Natural killer cell (primary cell): ENCODE data around the gene RAD51B. TPM values are rescaled to one million over a fixed set of nuclear protein-coding genes. Genes with fewer than 3 reads are reported as not detected.

Experiments
- ATAC-seq, 3 donors: fragments of 150-1000 bp in 2 of 3; fragments of 200-7000 bp in 1 of 3; cut with Tn5 transposase; 1 replicate in 1 of 3; 2 replicates in 2 of 3; pipeline ENCODE4 v1.10.0; 2021; ENCODE audit warnings: mild to moderate bottlenecking in 2 of 3, moderate library complexity in 2 of 3
- DNase-seq, 2 donors: peaks; one replicate each; pipeline versions ENCODE4 v3.0.0 to v3.0.0-alpha.2; 2013 to 2021; ENCODE audit warnings: mixed read lengths in 1 of 2
- H3K27ac ChIP-seq: one replicate; pipeline ENCODE4 v1.5.1; 2013; ENCODE audit warnings: mild to moderate bottlenecking, low read length
- H3K27me3 ChIP-seq: one replicate; pipeline ENCODE4 v1.6.1; 2013; ENCODE audit warnings: low read length; ENCODE audit not compliant: control insufficient read depth, insufficient read depth
- H3K36me3 ChIP-seq: one replicate; pipeline ENCODE4 v1.6.1; 2013; ENCODE audit warnings: low read length; ENCODE audit not compliant: control insufficient read depth, insufficient read depth
- H3K4me1 ChIP-seq: one replicate; pipeline ENCODE4 v1.6.1; 2013; ENCODE audit warnings: low read length; ENCODE audit not compliant: control insufficient read depth, insufficient read depth
- H3K4me3 ChIP-seq: one replicate; pipeline ENCODE4 v1.5.1; 2013; ENCODE audit warnings: low read length
- H3K9me3 ChIP-seq: one replicate; pipeline ENCODE4 v1.6.1; 2013; ENCODE audit warnings: low read length; ENCODE audit not compliant: control insufficient read depth, insufficient read depth
- H3K27ac Mint-ChIP-seq, 2 donors: one replicate each; pipeline ENCODE4 v1.8.0; 2022; ENCODE audit warnings: mild to moderate bottlenecking in 2 of 2, mixed read lengths in 2 of 2, moderate library complexity in 1 of 2
- H3K27me3 Mint-ChIP-seq, 2 donors: one replicate each; pipeline ENCODE4 v1.8.0; 2022; ENCODE audit warnings: low read depth in 2 of 2, mixed read lengths in 2 of 2
- H3K36me3 Mint-ChIP-seq: one replicate; pipeline ENCODE4 v1.8.0; 2022; ENCODE audit warnings: mixed read lengths
- H3K4me1 Mint-ChIP-seq, 2 donors: one replicate each; pipeline ENCODE4 v1.8.0; 2022; ENCODE audit warnings: mixed read lengths in 2 of 2
- H3K4me3 Mint-ChIP-seq: one replicate; pipeline ENCODE4 v1.8.0; 2022; ENCODE audit warnings: mild to moderate bottlenecking, moderate library complexity, mixed read lengths
- H3K9me3 Mint-ChIP-seq, 2 donors: one replicate each; pipeline ENCODE4 v1.8.0; 2022; ENCODE audit warnings: mixed read lengths in 2 of 2
- CTCF ChIP-seq: fragments of 200-600 bp; IDR thresholded peaks from one replicate; pipeline ENCODE4 v1.8.0; 2022; ENCODE audit warnings: antibody characterized with exemption
- WGBS: methylation state at CpG from one replicate; pipeline ENCODE4 v1.1.7; 2013; ENCODE audit warnings: missing lambda C conversion rate; ENCODE audit not compliant: insufficient coverage; 5-methylcytosine and 5-hydroxymethylcytosine counted together
- intact Hi-C: fragments of 100-400 bp; cut with micrococcal nuclease; formaldehyde crosslinking; loops from one replicate; pipeline ENCODE4 v1.14.2; 2022
- total RNA-seq, 4 donors: library from RNA; stranded (reverse); fragments of 120-200 nt in 1 of 4; gene quantifications; one replicate each; pipeline versions ENCODE4 v1.2.3 to v1.2.4, GENCODE V29; 2013 to 2022

Gene RAD51B
- total RNA-seq, 3 donors from 2014 or later (not counting 1 experiment from before 2014, with no cell fraction given): 28.1 to 37.6 (median 28.6) TPM

- no peak overlapping the region for H3K4me3 Mint-ChIP-seq
- DNase-seq: no peak
Observed at GRCh38 chr14:68574461-68574860, 754.9 kb downstream of the RAD51B start.

GRCh38 chr14:68574906-68575305 lies 755.3 kb downstream of the RAD51B start:
- WGBS: 89% methylated on average over 2 of the region's 3 CpGs
- no peaks in the 10 kb centered on the region for H3K4me1 Mint-ChIP-seq

More at GRCh38 chr14:68574461-68574860, 754.9 kb downstream of the RAD51B start:
- Histone ChIP-seq H3K27ac (no peak overlapping the region), H3K4me1 (no peaks in the 10 kb centered on the region), H3K36me3 (no peaks in the 10 kb centered on the region), H3K27me3 (no peaks in the 10 kb centered on the region), H3K4me3 (no peak overlapping the region), H3K9me3 (no peaks in the 10 kb centered on the region)
- no peaks in the 10 kb centered on the region for H3K4me1 Mint-ChIP-seq
- no peaks in the 10 kb centered on the region for H3K27me3 Mint-ChIP-seq
- no peak for ATAC-seq
- no peaks in the 10 kb centered on the region for H3K9me3 Mint-ChIP-seq
- intact Hi-C loops: no loop called here
- WGBS: 88% methylated on average over 3 of the region's 3 CpGs
- TF ChIP-seq CTCF: no peak
- H3K27ac Mint-ChIP-seq: no peak overlapping the region
- H3K36me3 Mint-ChIP-seq: no peaks in the 10 kb centered on the region

GRCh38 chr14:68575426-68575825 lies 755.8 kb downstream of the RAD51B start:
- 79% methylated on average over 3 of the region's 4 CpGs for WGBS
- DNase-seq (no peak), ATAC-seq (no peak)
- Mint-ChIP-seq H3K27me3 (no peaks in the 10 kb centered on the region), H3K36me3 (no peaks in the 10 kb centered on the region), H3K9me3 (no peaks in the 10 kb centered on the region), H3K4me1 (no peaks in the 10 kb centered on the region), H3K4me3 (no peak overlapping the region), H3K27ac (no peak overlapping the region)
- H3K27me3 ChIP-seq: no peaks in the 10 kb centered on the region
- TF ChIP-seq CTCF: no peak
- no peak overlapping the region for H3K27ac ChIP-seq
- intact Hi-C loops: no loop called here
- H3K9me3 ChIP-seq: no peaks in the 10 kb centered on the region
- H3K36me3 ChIP-seq: no peaks in the 10 kb centered on the region
- no peak overlapping the region for H3K4me3 ChIP-seq
- H3K4me1 ChIP-seq: no peaks in the 10 kb centered on the region

More at GRCh38 chr14:68574906-68575305, 755.3 kb downstream of the RAD51B start:
- Mint-ChIP-seq H3K36me3 (no peaks in the 10 kb centered on the region), H3K9me3 (no peaks in the 10 kb centered on the region), H3K27me3 (no peaks in the 10 kb centered on the region), H3K4me3 (no peak overlapping the region), H3K27ac (no peak overlapping the region)
- intact Hi-C loops: no loop called here
- no peaks in the 10 kb centered on the region for H3K36me3 ChIP-seq
- no peak for TF ChIP-seq CTCF
- H3K27me3 ChIP-seq: no peaks in the 10 kb centered on the region
- no peaks in the 10 kb centered on the region for H3K4me1 ChIP-seq
- H3K9me3 ChIP-seq: no peaks in the 10 kb centered on the region
- no peak for DNase-seq
- ATAC-seq: no peak
- H3K4me3 ChIP-seq: no peak overlapping the region
- no peak overlapping the region for H3K27ac ChIP-seq

- no peaks in the 10 kb centered on the region for H3K36me3 Mint-ChIP-seq
- no peaks in the 10 kb centered on the region for H3K4me1 Mint-ChIP-seq
- no peaks in the 10 kb centered on the region for H3K9me3 ChIP-seq
- no peak overlapping the region for H3K4me3 Mint-ChIP-seq
- ATAC-seq (no peak), DNase-seq (no peak)
- H3K27ac ChIP-seq: no peak overlapping the region
- H3K36me3 ChIP-seq: no peaks in the 10 kb centered on the region
- no peak overlapping the region for H3K4me3 ChIP-seq
- no peaks in the 10 kb centered on the region for H3K4me1 ChIP-seq
- TF ChIP-seq CTCF: no peak
- no peak overlapping the region for H3K27ac Mint-ChIP-seq
- 85% methylated on average over 1 of the region's 2 CpGs for WGBS
- H3K27me3 Mint-ChIP-seq: no peaks in the 10 kb centered on the region
- intact Hi-C loops: no loop called here
- no peaks in the 10 kb centered on the region for H3K9me3 Mint-ChIP-seq
- no peaks in the 10 kb centered on the region for H3K27me3 ChIP-seq
Observed at GRCh38 chr14:68576031-68576430, 756.5 kb downstream of the RAD51B start.
